Retinal pigment epithelial cell (primary cell): ENCODE data around the gene KAZALD1.

Experiments
- DNase-seq: peaks from one replicate; pipeline ENCODE4 v3.0.0-alpha.2; 2010; ENCODE audit warnings: low read depth
- H3K4me3 ChIP-seq: 2 replicates; pipeline ENCODE4 v1.5.1; 2011; ENCODE audit warnings: mild to moderate bottlenecking, low read length, control low read depth, moderate library complexity
- TF ChIP-seq, protein P1 (sequence below): conservative IDR thresholded peaks from 2 replicates; pipeline ENCODE4 v1.5.1; 2011; ENCODE audit warnings: low read depth, low read length, control low read depth, inconsistent platforms

KAZALD1 gene

DNA sequence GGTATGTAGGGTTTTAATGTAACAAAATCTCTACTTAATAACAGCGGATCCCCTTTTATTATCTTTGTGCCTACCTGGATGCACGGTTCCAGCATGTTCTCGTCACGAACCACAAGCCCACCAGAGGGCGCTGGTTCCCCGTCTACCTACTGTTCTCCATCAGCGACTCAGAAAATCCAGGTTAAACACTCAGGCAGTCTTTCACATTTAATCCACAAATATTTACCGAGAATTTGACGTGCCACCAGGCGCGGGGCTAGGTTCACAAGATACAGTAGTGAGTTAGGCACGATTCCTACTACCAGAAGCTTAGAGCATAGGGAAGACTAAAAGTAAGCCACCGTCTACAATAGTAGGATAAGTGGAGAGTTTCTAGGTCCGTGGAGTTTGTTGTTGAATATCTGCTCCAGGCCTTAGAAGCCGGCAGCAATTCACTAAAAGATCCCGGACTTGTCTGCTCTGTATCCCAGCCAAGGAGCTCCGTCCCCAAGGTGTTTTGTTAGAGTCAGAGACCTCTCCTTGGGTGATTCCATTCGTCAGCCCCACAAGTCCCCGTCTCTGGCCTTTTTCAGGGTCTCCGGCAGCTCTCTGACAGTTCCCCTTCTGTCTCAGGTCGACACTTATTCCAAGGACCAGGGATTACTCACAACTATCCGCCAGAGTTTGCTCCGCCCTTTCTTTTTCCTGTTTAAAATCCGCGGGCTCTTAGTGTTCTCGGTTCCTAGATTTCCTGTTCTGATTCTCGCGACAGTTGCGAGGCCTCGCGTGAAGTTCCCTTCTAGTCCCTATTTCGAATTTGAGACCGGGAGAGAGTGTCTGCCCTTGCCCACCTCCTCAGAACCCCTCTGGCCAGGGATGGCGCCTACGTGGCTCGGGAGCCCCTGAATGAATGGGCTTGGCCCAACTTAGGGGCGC is 1.5 kb upstream of the KAZALD1 start:
- H3K4me3 ChIP-seq, result peak overlapping the region; percentile 98
- TF ChIP-seq, protein P1, sequence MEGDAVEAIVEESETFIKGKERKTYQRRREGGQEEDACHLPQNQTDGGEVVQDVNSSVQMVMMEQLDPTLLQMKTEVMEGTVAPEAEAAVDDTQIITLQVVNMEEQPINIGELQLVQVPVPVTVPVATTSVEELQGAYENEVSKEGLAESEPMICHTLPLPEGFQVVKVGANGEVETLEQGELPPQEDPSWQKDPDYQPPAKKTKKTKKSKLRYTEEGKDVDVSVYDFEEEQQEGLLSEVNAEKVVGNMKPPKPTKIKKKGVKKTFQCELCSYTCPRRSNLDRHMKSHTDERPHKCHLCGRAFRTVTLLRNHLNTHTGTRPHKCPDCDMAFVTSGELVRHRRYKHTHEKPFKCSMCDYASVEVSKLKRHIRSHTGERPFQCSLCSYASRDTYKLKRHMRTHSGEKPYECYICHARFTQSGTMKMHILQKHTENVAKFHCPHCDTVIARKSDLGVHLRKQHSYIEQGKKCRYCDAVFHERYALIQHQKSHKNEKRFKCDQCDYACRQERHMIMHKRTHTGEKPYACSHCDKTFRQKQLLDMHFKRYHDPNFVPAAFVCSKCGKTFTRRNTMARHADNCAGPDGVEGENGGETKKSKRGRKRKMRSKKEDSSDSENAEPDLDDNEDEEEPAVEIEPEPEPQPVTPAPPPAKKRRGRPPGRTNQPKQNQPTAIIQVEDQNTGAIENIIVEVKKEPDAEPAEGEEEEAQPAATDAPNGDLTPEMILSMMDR, result peak; percentile 95
- DNase-seq, result peak; percentile 69

DNA sequence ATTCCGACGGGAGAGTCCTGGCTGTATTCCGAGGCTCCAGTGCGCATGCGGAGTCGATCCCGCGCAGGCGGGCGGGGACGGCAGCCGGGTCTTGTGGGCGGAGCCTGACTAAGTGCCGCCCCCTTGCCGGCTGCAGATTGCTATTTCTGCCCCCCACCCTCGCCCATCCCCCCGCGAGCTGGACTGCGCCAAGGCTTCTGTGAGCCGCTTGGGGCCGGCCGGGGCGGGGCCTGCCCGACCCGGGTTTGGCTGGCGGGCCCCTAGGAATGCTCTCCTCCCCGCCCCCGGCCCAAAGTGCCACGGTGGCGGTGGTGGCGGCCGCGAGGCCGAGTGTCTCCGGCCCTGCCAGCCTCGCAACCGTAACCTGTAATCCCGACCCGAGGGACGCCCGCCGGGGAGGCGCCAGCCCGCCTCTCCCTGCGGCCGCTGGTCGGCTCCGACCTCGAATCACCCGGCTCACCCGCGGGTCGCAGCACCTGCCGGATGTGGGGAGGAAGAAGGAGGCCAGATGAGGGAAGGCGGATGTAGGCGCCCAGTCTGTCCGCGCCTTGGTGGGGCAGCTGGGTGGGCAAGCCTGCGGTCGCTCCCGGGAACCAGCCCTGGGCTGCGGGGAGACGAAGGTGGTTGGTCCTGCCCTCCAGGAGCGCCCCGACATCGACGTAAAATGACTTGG is 702 bp upstream of the KAZALD1 start:
- DNase-seq, result peak; percentile 61

DNA sequence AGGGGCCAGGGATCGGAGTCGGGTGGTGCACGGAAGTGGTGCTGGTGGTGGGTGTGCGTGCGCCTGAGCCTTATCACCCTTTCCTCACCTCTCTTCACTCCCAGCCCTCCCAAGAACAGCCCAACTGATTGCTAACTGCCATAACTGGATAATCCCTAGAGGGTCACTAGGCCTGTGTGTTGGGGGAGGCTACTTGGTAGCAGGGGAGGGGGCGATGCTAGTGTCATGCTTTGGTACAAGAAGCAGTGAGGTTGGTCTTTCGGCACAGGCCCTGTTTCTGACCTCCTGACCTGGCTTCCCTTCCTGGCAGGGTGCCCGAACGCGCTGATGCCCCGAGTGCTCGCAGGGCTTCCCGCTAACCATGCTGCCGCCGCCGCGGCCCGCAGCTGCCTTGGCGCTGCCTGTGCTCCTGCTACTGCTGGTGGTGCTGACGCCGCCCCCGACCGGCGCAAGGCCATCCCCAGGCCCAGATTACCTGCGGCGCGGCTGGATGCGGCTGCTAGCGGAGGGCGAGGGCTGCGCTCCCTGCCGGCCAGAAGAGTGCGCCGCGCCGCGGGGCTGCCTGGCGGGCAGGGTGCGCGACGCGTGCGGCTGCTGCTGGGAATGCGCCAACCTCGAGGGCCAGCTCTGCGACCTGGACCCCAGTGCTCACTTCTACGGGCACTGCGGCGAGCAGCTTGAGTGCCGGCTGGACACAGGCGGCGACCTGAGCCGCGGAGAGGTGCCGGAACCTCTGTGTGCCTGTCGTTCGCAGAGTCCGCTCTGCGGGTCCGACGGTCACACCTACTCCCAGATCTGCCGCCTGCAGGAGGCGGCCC is 652 bp downstream of the KAZALD1 start:
- TF ChIP-seq, protein P1, result no peak
- peak overlapping the region; percentile 32 for H3K4me3 ChIP-seq
- DNase-seq, result no peak

More for the DNA sequence above, 702 bp upstream of the KAZALD1 start:
- peak overlapping the region; percentile 98 for H3K4me3 ChIP-seq
- TF ChIP-seq, protein P1, result no peak

DNA sequence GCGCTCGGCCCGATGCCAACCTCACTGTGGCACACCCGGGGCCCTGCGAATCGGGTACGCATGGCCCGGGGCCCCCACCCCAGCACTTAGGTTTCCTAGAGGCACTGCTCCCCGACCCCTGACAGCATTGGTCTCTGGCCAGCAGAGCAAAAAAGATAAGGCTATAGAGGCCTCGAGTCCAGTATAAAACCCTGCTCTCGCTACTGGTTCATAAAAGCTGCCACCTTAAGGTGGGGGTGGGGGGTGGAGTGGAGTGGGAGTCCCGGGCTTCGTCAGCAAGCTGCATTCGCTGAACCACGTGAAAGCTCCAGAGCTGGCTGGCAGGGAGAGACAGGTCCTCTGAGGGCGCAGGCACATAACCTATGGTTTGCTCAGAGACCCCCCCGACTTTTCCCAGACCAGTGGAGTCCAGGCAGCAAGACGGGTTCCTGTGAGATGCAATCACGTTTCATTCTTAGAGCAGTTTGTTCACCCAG is 1.3 kb downstream of the KAZALD1 start:
- peak overlapping the region; percentile 23 for H3K4me3 ChIP-seq
- TF ChIP-seq, protein P1, result no peak
- DNase-seq, result no peak

DNA sequence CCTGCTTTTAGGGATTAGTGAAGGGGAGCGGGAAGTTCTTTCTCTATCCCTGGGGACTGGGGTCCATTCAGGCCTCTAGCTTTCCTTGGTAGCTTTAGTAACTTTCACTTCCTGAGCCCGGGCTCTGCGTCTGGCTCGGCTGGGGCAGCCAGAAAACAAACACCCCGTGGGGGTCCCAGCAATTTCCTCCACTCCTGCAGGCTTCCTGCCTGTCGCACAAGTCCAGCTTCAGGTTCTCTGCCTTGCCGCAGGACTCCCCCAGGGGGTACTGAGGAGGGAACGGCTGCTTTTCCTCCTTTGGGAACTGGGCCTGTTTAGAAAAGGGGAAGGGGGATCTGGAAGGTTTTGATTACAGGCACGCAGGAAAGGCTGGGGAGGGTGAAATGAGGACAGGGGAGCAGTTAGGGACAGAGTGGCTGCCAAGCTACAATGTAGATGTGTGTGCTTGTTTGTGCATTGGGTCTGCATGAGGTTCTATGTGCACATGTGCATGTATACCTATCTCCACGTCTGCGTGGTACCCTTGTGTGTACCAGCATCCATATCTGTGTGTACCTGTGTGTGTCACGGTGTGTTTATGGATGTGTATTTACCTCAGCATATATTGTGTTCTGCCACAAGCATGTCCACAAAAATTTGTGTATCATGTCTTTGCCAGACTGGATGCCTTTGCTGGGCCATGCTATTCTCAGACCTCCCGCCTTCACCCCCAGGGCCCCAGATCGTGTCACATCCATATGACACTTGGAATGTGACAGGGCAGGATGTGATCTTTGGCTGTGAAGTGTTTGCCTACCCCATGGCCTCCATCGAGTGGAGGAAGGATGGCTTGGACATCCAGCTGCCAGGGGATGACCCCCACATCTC is 2.0 kb downstream of the KAZALD1 start:
- H3K4me3 ChIP-seq, result no peak overlapping the region
- TF ChIP-seq, protein P1, result no peak
- no peak for DNase-seq
